ENCODE measurements around the gene KCNAB1. TPM values are rescaled to one million over a fixed set of nuclear protein-coding genes. Genes with fewer than 3 reads are reported as not detected.

Gene KCNAB1
- total RNA-seq, 1 experiment from 2014 or later: 1.4 TPM

GRCh38 chr3:156290924-156291271, 170.5 kb downstream of the KCNAB1 start:
- DNase-seq: no peak
- Histone ChIP-seq H3F3A (ENCODE audit: insufficient read depth, low read depth) (no peaks in the 10 kb centered on the region), H3K9me3 (ENCODE audit: insufficient read depth, low read depth) (no peaks in the 10 kb centered on the region), H3K4me3 (no peak overlapping the region), H3K4me2 (no peak overlapping the region), H3K4me1 (replicated peaks; ENCODE audit: insufficient read depth) (no peaks in the 10 kb centered on the region), H4K20me1 (ENCODE audit: insufficient read depth) (no peaks in the 10 kb centered on the region), H3K9me2 (ENCODE audit: insufficient read depth) (no peaks in the 10 kb centered on the region), H3K27ac (no peak overlapping the region), H3K27me3 (ENCODE audit: insufficient read depth, low read depth) (no peaks in the 10 kb centered on the region), H3K36me3 (ENCODE audit: low read depth) (no peaks in the 10 kb centered on the region), H3K79me2 (ENCODE audit: low read depth) (no peaks in the 10 kb centered on the region), H2AFZ (no peak overlapping the region)
- TF ChIP-seq CTCF (conservative IDR thresholded peaks at IDR 0.05) (no peak), EZH2 (IDR thresholded peaks at IDR 0.05; ENCODE audit: low read depth) (no peak)
- BruUV-seq (replicated peaks): no TSS peak
- POLR2A ChIA-PET (ENCODE audit: unreplicated experiment): no interaction called here
- CTCF ChIA-PET: no interaction called here
- intact Hi-C loops (cut with micrococcal nuclease; ENCODE audit: unreplicated experiment): no loop called here

GRCh38 chr3:156291272-156292123, 171.1 kb downstream of the KCNAB1 start:
- Histone ChIP-seq H3K4me1 (replicated peaks; ENCODE audit: insufficient read depth) (no peaks in the 10 kb centered on the region), H4K20me1 (ENCODE audit: insufficient read depth) (no peaks in the 10 kb centered on the region), H3K27ac (no peak overlapping the region), H3K27me3 (ENCODE audit: insufficient read depth, low read depth) (no peaks in the 10 kb centered on the region), H3K4me2 (no peak overlapping the region), H3K36me3 (ENCODE audit: low read depth) (no peaks in the 10 kb centered on the region), H3K9me2 (ENCODE audit: insufficient read depth) (no peaks in the 10 kb centered on the region), H3K4me3 (no peak overlapping the region), H3K9me3 (ENCODE audit: insufficient read depth, low read depth) (no peaks in the 10 kb centered on the region), H3F3A (ENCODE audit: insufficient read depth, low read depth) (no peaks in the 10 kb centered on the region), H2AFZ (no peak overlapping the region), H3K79me2 (ENCODE audit: low read depth) (no peaks in the 10 kb centered on the region)
- TF ChIP-seq CTCF (conservative IDR thresholded peaks at IDR 0.05) (no peak), EZH2 (IDR thresholded peaks at IDR 0.05; ENCODE audit: low read depth) (no peak)
- POLR2A ChIA-PET (ENCODE audit: unreplicated experiment): no interaction called here
- DNase-seq: no peak
- intact Hi-C loops (cut with micrococcal nuclease; ENCODE audit: unreplicated experiment): no loop called here
- no TSS peak for BruUV-seq (replicated peaks)
- CTCF ChIA-PET: no interaction called here

- Histone ChIP-seq H3K36me3 (ENCODE audit: low read depth) (no peaks in the 10 kb centered on the region), H3K4me3 (no peak overlapping the region), H3K9me2 (ENCODE audit: insufficient read depth) (no peaks in the 10 kb centered on the region), H3K4me1 (replicated peaks; ENCODE audit: insufficient read depth) (no peaks in the 10 kb centered on the region), H3F3A (ENCODE audit: insufficient read depth, low read depth) (no peaks in the 10 kb centered on the region), H3K27me3 (ENCODE audit: insufficient read depth, low read depth) (no peaks in the 10 kb centered on the region), H3K27ac (no peak overlapping the region), H2AFZ (no peak overlapping the region), H4K20me1 (ENCODE audit: insufficient read depth) (no peaks in the 10 kb centered on the region), H3K79me2 (ENCODE audit: low read depth) (no peaks in the 10 kb centered on the region), H3K4me2 (no peak overlapping the region), H3K9me3 (ENCODE audit: insufficient read depth, low read depth) (no peaks in the 10 kb centered on the region)
- intact Hi-C loops (cut with micrococcal nuclease; ENCODE audit: unreplicated experiment): no loop called here
- no peak for DNase-seq
- POLR2A ChIA-PET (ENCODE audit: unreplicated experiment): no interaction called here
- no TSS peak for BruUV-seq (replicated peaks)
- TF ChIP-seq EZH2 (IDR thresholded peaks at IDR 0.05; ENCODE audit: low read depth) (no peak), CTCF (conservative IDR thresholded peaks at IDR 0.05) (no peak)
- CTCF ChIA-PET: no interaction called here
These were observed 173.2 kb downstream of the KCNAB1 start for GRCh38 chr3:156293566-156293965.

Measured in PC-9 (cell line).